GM21723 (cell line): ENCODE measurements around the gene RAB41.
A peak's percentile ranks its signal among the peaks of the same experiment; 100 is the strongest.
"Not testable (repeated sequence)": the region's sequence is repeated elsewhere in the genome, so short reads cannot be mapped to it uniquely, and the experiment has no call there.

Experiments
- ATAC-seq: cut with Tn5 transposase; IDR thresholded peaks from one replicate; pipeline ENCODE4 v1.9.1; 2021; ENCODE audit warnings: mild to moderate bottlenecking, moderate library complexity; ENCODE audit not compliant: unreplicated experiment

The RAB41 gene

DNA sequence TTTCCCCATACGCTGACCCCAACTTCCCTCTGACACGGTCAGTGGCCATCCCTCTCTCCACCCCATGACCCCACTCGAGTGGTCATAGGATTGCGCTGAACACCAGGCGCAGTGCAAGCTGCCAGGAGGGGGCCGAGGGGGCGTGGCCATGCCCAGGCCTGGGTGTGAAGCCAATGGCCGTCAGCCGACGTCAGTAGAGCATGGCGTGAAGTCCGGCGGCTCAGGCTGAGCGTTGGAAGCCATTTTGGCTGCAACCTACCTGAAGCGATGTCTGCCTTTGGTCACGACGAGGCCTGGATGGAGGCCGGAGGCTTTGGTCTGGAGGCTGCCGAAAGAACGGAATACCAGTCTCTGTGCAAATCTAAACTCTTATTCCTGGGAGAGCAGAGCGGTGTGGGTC is at the start of gene RAB41:
Gene RAB41 (plus strand): TSS at position 222 of the 400 bp plus-strand sequence. CDS start 46 bp downstream, at position 268.
- no peak for ATAC-seq

DNA sequence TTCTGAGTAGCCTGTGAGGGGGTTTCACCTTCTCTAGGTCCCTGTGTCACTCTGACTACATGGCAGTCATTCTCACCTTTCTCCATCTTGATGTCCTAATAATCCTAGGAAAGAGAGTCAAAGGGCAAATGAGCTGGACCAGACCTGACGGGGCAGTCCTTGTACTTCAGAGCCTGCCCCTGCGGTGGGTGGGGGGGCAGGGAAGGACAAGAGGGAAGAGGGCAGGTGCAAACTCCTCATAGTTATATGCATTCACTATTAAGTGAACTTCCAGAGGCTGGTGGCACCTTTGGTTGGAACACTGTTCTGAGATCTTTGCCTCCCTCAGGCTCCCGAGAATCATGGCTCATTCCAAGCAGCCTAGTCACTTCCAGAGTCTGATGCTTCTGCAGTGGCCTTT is 47.6 kb upstream of the RAB41 start, which contains the start of gene AWAT1:
Gene AWAT1 (plus strand): TSS at position 301 of the 400 bp plus-strand sequence. CDS start 41 bp downstream, at position 342.
- no peak for ATAC-seq

DNA sequence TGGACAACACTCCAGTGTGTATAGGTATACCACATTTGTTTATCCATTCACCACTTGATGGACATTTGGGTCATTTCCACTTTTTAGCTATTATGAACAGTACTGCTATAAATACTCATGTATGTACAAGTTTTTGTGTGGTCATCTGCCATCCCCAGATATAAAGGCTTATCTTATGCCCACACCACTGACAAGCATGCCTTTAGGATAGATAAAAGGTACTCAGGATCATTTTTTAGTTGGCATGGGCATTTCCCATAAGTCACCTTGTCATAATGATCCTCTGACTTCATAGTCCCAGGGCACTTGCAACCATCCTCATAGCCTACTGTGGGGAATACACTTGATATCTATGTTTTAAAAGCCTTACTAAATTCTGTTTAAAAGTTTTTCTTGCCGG is 41.2 kb upstream of the RAB41 start:
- no peak for ATAC-seq

DNA sequence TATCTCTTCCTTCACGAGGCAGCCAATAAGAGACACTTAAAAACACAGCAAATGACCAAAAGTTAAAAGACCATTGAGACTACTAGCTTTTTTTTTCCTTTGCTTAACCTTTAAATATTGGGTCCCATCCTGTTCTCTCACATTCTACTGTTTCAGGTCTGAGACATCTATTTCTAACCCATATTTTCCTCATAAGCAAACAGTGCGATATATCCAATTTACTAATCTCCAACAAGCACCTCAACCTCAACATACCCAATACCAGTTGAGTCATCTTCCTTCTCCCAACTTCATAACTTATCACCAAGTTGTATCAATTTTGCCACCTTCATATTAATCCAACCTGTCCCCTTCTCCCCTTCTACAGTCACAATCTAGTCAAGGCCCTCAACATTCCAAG is 40.5 kb upstream of the RAB41 start:
- ATAC-seq: no peak

DNA sequence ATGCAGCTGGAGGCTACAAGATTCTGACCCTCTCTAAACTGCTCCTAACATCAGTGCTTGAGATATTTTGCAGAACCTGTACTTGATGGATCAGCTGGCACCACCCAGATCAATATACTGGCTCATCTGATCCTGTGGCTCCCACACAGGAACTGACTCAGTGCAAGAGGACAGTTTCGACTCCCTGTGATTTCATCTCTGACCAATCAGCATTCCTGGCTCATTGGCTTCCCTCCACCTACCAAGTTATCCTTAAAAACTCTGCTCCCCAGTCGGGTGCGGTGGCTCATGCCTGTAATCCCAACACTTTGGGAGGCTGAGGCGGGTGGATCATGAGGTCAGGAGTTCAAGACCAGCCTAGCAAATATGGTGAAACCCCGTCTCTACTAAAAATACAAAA is 38.4 kb upstream of the RAB41 start:
- ATAC-seq: not testable (repeated sequence)

DNA sequence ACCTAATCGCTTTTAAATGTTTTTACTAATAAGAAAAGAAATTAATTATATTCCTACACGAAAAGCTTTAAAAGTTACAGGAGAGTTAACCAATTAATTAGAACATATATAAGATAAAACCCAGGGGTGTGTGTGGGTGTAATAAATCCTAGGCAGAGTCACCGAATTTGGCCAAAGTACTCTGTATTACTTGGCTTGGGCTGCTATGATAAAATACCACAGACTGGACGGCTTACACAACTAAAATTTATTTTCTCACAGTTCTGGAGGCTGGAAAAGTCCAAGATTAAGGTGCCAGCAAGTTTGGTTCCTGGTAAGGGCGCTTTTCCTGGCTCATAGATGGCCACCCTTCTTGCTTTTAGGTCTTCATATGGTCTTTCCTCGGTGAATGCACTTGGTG is 37.1 kb upstream of the RAB41 start:
- ATAC-seq: no peak

DNA sequence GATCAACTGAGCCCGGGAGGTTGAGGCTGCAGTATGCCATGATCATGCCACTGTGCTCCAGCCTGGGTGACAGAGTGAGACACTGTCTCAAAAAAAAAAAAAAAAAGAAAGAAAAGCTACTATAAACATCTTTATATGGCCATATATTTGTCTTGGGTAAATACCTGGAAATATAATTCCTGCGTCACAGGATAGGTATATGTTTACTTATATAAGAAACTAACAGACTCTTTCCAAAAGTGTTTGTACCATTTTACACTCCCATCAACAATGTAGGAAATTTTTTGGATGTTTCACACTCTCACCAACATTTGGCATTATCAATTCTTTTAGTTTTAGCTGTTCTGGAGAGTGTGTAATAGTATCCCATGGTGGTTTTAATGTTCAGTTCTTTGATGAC is 34.7 kb upstream of the RAB41 start:
- no peak for ATAC-seq

DNA sequence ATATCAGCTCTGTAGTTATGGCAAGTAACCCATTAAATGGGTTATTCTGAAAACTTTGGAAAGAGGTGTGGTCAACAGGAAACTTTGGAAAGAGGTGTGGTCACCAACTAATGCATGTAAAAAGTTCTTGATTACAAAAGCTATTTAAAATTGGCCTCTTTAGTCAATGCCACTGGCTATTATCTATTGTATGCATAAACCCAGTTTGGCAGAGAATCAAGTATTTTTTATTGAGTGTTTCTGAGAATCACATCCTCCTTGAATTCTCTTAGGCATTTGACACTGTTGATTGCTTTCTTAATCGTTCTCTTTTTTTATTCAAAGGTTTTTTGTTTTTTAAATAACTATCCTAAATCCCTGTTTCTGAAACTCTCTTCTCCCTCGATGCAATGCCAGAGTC is 29.5 kb upstream of the RAB41 start:
- no peak for ATAC-seq

DNA sequence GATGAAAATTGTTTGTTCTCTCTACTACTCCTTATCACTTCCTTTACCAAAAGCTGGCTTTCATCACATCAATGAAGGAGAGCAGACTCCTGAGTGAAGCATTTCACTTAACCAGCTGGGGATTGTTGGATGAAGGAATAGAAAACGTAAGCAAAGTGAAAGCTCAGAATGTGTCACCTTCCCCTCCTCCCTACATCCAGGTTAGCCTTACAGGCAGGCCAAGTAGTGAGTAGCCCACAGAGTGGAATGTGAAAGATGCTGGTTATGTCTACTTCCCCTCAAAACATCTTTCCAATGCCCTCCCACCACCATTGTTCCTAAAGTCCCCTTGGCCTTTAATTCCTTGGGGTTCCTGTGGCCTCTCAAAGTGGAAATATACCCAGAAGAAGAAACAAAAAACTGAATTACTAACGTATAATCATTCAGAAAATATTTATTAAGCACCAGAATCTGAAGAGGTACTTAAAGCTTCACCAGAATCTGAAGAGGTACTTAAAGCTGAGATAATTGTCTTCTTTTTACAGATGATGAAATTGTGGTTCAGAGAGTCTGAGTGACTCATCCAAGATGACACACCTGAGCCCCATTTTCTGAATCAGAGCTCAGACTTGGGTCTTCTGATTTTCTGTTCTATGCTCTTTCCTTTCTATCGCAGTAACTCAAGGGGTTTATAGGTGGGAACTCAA is 28.5 kb upstream of the RAB41 start:
- ATAC-seq: no peak

DNA sequence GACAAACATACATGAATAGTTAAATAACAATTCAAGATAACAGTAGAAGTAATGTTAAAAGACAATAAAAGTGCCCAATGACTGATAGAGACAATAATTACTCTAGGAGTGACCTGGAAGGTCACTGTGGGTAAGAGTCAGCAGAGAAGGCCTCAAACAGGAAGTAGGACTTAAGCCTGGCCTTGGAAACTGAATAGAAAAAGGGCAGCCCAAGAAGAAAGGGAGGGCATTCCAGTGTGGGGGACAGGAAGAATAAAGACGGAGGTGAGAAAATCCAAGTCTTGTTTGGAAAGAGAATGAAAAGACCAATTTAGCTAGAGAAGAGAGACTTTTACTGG is 27.9 kb upstream of the RAB41 start:
- ATAC-seq: no peak

DNA sequence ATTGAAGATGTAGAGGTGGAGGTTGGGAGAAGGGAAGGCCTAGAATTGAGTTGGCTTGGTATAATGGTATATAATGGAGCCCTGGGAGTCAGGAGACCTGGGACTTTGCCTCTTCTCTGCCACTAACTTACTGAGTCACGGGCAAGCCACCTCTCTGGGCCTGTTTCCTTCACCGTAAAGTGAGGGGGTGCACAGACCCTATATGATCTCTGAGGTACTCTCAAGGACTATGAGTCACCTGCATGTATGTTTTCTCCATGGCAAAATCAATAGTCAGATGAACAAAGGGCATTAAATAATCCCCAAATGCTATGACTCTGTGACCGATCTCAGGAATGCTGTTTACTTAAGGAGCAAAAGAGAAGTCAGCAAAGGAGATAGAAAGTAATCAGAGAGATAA is 27.1 kb upstream of the RAB41 start:
- ATAC-seq: no peak

DNA sequence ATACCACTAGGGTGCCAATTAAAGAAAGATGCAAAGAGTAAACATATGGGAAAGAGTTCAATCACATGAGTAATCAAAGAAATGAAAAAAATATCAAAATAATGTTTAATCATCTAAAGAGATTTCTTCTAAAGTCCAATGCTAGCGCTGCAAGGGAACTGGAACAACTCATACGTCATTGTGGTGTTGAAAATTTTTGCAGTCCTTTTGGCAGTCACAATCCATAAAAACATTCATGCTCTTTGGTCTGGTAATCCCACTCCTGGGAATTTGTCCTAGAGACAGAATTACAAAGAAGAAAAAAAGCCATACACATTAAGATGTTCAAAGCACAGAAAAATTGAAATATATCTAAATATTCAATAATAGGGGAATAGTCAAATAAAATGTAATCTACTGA is 26.5 kb upstream of the RAB41 start:
- no peak for ATAC-seq

DNA sequence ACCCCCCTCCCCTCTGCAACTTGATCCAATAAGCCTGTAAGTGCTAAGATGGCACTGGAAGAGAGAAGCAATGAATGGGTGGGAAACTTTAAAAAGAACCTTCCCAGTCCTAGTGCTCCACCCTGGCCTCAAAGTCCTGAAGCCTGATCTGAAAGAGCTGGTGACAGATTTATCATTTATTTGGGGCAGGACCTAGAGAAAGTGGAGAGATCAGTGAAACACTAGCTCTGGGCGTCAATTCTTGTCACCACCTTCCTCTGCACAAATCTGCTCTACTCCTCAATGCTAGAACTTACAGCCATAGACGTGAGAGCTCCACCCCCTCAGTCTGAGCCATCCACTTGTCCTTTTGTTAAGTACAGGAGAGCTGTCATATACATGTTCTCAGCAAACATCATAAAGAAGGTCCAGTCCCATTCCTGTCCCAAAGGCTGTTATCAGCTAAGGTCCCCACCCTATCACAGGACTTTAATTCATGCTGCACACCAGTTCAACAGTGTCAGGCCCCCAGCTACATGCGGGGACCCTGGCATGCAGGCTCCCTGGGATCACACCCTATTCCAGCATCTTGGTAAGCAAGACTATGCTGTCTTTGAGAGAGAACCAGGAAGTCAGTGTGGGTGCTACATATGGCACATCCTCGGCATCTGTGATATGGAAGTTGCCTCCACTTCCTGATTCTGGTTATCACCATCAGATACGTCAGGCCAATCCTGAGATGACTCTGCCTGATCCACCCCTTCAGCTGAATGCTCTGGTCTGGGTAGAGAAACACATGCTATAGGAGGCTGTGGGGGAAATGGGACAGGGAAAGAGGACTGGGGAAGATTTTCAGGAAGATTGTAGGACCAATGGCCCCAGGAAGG is 24.3 kb upstream of the RAB41 start:
- no peak for ATAC-seq

DNA sequence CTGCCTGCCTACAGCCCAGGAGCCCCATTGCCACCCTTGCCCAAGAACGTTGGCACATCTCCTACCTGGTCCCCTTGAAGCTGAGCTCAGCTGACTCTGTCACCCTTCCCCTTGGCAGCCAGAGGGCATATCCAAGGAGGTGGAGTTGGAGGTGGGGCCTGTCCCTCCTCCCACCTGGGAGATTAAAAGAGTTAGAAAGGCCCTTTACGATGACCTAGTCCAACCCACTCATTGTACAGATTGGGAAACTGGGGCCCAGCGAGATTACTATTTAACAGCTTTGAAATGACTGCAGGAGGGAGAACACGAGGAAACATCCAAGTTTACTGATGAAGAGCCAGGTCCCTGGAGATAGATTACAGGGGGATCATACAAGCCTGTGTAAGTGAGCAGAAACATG is 21.9 kb upstream of the RAB41 start, which contains the start of gene P2RY4:
Gene P2RY4 (minus strand): TSS at position 101 of the 400 bp plus-strand sequence. CDS start 580 bp downstream, outside the sequence.
- no peak for ATAC-seq

DNA sequence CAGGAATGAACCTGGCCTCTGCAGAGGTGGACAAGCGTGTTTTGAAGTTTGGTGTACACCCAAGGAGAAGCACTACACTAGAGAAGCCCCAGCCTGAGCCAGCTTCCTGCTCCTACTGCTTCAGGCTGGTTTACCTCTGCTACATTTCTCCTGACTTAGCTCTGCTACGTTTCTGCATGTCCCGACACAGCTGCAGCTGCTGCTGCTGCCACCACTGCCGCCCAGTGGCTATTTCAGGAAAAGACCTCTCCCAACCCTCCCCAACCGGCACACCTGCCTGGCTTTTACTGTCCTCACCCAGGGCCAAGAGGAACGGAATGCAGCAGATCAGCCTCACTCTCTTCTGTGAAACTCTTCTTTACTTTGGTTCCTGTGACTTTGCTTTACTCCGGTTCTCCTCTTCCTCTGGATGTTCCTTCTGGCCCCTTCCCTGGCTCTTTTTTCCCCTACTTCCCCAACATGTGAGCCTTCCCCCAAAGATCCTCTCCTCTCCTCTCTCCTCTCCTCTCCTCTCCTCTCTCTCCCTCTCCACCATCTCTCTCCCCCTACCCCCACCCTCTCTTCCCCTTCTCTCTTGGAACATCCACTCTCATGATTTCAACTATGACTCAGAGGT is 18.9 kb upstream of the RAB41 start:
- peak; percentile 60 for ATAC-seq

DNA sequence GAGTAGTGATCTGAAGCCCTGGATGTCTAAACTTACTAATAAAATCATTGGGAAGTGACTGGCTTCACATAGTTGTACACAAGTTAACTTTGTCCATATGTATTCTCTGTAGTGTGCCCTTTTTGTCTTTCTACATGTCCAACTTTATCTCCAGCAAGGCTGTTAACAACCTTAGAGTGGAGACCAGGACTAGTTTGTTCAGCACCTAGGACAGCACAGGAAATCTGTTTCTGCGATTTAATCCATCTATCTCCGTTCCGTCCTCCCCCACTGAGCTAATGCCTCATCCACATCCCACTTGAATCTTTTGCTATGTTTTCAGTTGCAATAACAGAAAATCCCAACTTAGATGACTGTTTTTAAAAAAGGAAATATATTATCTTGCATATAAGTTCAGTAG is 17.2 kb upstream of the RAB41 start:
- ATAC-seq: no peak

DNA sequence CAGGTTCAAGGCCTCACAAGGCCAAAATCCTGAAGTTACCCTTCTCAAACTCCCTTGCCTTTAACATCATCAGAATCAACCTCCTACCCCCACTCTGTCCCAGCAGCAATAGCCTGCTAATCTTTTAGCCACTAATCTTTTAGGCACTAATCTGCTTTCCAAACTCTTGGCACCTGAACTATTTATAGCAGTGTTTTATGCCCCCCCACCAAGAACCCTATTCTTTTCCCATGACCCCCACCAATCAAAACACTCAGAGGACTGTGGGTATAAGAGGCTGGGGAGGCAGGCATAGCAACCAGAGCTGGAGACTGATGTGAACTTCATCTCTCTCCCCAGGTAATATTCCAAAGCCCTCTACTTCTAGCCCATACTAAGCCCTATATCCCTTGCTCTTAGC is 13.9 kb upstream of the RAB41 start, which contains the start of gene ARR3:
Gene ARR3 (plus strand): TSS at position 301 of the 400 bp plus-strand sequence. CDS start 1,052 bp downstream, outside the sequence.
- ATAC-seq: no peak

DNA sequence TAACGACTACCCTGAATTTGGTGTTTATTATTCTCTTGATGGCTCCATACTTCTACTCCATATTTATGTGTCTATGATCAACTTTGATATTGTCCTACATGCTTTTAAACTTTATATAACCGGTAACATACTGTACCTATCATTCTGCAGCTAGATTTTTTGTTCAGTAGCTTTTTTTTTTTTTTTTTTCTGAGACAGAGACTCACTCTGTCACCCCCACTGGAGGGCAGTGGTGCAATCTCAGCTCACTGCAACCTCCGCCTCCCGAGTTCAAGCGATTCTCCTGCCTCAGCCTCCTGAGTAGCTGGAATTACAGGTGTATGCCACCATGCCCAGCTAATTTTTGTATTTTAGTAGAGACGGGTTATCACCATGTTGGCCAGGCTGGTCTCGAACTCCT is 7.9 kb upstream of the RAB41 start:
- ATAC-seq: not testable (repeated sequence)

DNA sequence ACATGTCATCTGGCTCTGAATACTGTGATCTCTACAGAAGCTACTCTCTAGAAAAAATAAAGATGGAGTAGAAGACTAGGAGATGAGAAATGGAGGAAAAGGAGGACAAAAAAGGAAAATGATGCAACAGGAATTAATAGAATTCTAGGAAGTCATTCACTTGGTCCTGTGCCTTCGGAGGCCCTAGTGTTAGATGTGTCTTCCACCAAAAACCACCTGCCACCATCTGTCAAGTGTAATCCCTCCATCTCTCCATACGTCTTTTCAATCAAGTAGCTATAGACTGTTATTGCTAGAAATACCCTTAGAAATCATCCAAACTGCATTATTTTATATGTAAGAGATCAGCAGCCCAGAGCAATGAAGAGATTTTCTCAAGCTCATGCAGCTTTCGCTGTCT is 2.9 kb upstream of the RAB41 start:
- ATAC-seq: no peak

DNA sequence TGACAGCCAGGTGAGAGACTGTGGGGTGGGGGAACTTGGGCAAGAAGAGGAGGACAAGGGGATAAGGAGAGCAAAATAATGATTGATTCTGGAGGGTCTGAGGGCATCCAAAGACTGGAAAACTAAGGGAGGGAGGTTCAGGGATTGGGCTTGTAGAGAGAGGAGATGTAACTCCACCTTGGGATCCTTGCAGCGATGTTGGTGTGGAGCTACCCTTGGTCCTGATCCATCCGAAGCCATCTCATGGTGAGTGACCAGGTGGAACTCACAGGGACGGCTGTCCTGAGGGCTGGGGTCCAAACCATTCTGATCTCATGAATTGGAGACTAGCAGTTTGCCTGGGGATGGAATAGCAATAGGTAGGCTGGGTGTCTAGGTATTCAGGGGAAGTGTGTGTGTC is 1.4 kb upstream of the RAB41 start:
- no peak for ATAC-seq

DNA sequence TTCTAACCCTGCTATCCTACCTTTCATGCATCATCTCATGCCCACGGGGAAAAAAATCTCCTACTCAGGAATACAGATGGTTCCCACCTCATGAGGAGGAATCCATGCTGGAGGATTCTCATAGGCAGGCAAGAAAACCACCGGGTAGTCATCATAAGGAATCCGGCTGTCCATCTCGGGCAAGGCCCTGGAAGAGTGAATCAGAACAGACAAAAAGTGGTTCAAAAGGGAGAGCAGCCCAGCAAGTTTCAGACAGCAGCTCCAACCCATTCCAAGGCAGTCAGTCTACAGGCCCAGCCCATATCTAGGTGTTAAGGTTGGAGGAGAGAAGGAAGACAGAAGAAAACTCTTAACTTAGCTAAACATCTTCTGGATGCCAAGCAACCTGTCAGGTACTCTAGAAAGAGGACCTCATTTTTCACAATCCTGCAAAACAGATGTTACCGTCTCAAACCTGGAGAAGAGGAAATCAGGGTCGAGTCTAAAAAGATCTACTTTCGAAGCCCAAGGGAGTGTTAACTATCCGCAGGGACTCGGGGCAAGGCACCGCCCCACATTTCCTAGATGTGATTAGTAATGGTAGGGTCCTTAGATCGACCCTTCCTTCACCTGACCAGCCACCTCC is 7.3 kb downstream of the RAB41 start:
- ATAC-seq: peak; percentile 24
